Neutrophil (primary cell): ENCODE results near the gene CARMIL3.
"Not testable (repeated sequence)": the region's sequence is repeated elsewhere in the genome, so short reads cannot be mapped to it uniquely, and the experiment has no call there.

Source experiments
- H3K27ac ChIP-seq: fragments of 200-600 bp; sonication (generic); 2 replicates; pipeline ENCODE4 v1.5.1; 2016; ENCODE audit warnings: mild to moderate bottlenecking, moderate library complexity
- H3K27me3 ChIP-seq: fragments of 200-600 bp; sonication (generic); 2 replicates; pipeline ENCODE4 v1.6.0; 2016; ENCODE audit warnings: mild to moderate bottlenecking
- H3K36me3 ChIP-seq: fragments of 200-600 bp; sonication (generic); 2 replicates; pipeline ENCODE4 v1.5.1; 2017
- H3K4me1 ChIP-seq, 2 experiments: fragments of 200-600 bp in 1 of 2; sonication (generic) in 1 of 2; 1 replicate in 1 of 2; 2 replicates in 1 of 2; pipeline versions ENCODE4 v1.5.1 to v1.6.1; 2013 to 2016; ENCODE audit warnings: low read depth in 1 of 2, low read length in 1 of 2, mild to moderate bottlenecking in 1 of 2, moderate library complexity in 1 of 2; ENCODE audit not compliant: control insufficient read depth in 1 of 2, insufficient read depth in 1 of 2
- H3K4me3 ChIP-seq, 2 experiments: fragments of 200-600 bp in 1 of 2; sonication (generic) in 1 of 2; 1 replicate in 1 of 2; 2 replicates in 1 of 2; pipeline ENCODE4 v1.5.1; 2013 to 2016; ENCODE audit warnings: low read depth in 1 of 2, low read length in 1 of 2, mild to moderate bottlenecking in 1 of 2, moderate library complexity in 1 of 2
- H3K9me3 ChIP-seq: fragments of 200-600 bp; sonication (generic); 2 replicates; pipeline ENCODE4 v1.5.1; 2016
- TF ChIP-seq, protein P1 (sequence below): fragments of 200-600 bp; sonication (generic); IDR thresholded peaks from 2 replicates; pipeline ENCODE4 v1.5.1; 2016; ENCODE audit warnings: antibody characterized with exemption

CARMIL3 gene

DNA sequence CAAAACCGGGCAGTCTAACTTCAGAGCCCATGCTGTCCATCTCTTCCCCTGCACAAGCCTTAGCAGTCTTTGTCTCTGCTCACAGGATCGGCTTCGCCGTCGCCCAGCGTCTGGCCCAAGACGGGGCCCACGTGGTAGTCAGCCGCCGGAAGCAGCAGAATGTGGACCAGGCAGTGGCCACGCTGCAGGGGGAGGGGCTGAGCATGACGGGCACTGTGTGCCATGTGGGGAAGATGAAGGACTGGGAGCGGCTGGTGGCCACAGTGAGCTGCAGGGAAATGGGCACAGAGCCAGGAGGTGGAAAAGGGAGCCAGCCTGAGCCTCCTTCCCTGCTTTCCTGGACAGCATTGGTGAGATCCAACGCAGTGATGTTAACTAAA is 14.2 kb upstream of the CARMIL3 start:
- peaks cover 35 to 42% of the 10 kb centered on the region in 2 experiments for H3K4me1 ChIP-seq
- H3K27me3 ChIP-seq, result no peaks in the 10 kb centered on the region
- no peaks in the 10 kb centered on the region for H3K36me3 ChIP-seq
- H3K9me3 ChIP-seq, result no peaks in the 10 kb centered on the region
- no peak overlapping the region for H3K27ac ChIP-seq
- TF ChIP-seq, protein P1, sequence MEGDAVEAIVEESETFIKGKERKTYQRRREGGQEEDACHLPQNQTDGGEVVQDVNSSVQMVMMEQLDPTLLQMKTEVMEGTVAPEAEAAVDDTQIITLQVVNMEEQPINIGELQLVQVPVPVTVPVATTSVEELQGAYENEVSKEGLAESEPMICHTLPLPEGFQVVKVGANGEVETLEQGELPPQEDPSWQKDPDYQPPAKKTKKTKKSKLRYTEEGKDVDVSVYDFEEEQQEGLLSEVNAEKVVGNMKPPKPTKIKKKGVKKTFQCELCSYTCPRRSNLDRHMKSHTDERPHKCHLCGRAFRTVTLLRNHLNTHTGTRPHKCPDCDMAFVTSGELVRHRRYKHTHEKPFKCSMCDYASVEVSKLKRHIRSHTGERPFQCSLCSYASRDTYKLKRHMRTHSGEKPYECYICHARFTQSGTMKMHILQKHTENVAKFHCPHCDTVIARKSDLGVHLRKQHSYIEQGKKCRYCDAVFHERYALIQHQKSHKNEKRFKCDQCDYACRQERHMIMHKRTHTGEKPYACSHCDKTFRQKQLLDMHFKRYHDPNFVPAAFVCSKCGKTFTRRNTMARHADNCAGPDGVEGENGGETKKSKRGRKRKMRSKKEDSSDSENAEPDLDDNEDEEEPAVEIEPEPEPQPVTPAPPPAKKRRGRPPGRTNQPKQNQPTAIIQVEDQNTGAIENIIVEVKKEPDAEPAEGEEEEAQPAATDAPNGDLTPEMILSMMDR, result no peak
- no peak overlapping the region for H3K4me3 ChIP-seq

GRCh38 chr14:24038686-24039085 is 13.1 kb upstream of the CARMIL3 start:
- H3K27me3 ChIP-seq, result no peaks in the 10 kb centered on the region
- H3K36me3 ChIP-seq, result no peaks in the 10 kb centered on the region
- no peak overlapping the region for H3K27ac ChIP-seq
- TF ChIP-seq, protein P1, result no peak
- no peaks in the 10 kb centered on the region for H3K9me3 ChIP-seq
- H3K4me1 ChIP-seq, result peaks cover 24 to 32% of the 10 kb centered on the region in 2 experiments
- H3K4me3 ChIP-seq, result no peak overlapping the region

DNA sequence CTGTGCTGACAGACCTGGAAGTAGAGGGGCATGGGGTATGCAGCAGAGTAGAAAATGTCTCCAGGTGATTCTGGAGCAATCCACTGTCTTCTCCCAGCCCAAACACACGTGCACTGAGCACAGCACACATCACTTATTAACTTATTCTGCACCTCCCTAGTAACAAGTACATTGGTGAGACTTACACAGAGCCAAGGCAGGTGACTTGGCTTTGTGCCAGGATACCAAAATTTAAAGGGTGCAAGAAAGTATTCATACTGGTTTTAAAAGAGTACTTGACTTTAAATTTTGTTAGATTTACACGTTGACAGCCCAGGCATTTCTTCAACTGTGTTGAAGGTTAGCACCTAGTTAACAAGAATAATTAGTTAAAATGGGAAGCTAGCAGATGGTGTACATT is 11.1 kb upstream of the CARMIL3 start:
- H3K27me3 ChIP-seq, result no peaks in the 10 kb centered on the region
- TF ChIP-seq, protein P1, result no peak
- H3K4me3 ChIP-seq, result no peak overlapping the region
- H3K36me3 ChIP-seq, result no peaks in the 10 kb centered on the region
- no peaks in the 10 kb centered on the region for H3K9me3 ChIP-seq
- H3K4me1 ChIP-seq, result peaks cover 13 to 19% of the 10 kb centered on the region in 2 experiments
- H3K27ac ChIP-seq, result no peak overlapping the region

GRCh38 chr14:24042746-24043145 is 9.1 kb upstream of the CARMIL3 start:
- H3K27me3 ChIP-seq, result no peaks in the 10 kb centered on the region
- no peak overlapping the region for H3K27ac ChIP-seq
- H3K36me3 ChIP-seq, result no peaks in the 10 kb centered on the region
- no peak overlapping the region for H3K4me3 ChIP-seq
- H3K9me3 ChIP-seq, result no peaks in the 10 kb centered on the region
- TF ChIP-seq, protein P1, result no peak
- peaks cover 5 to 7% of the 10 kb centered on the region in 2 experiments for H3K4me1 ChIP-seq

GRCh38 chr14:24049002-24049401 is 2.8 kb upstream of the CARMIL3 start:
- not testable (repeated sequence) for H3K27ac ChIP-seq, H3K4me3 ChIP-seq, H3K36me3 ChIP-seq, H3K9me3 ChIP-seq
- Histone ChIP-seq H3K4me1 (peaks cover 13 to 25% of the 10 kb centered on the region in 2 experiments), H3K27me3 (peaks cover 46% of the 10 kb centered on the region)

DNA sequence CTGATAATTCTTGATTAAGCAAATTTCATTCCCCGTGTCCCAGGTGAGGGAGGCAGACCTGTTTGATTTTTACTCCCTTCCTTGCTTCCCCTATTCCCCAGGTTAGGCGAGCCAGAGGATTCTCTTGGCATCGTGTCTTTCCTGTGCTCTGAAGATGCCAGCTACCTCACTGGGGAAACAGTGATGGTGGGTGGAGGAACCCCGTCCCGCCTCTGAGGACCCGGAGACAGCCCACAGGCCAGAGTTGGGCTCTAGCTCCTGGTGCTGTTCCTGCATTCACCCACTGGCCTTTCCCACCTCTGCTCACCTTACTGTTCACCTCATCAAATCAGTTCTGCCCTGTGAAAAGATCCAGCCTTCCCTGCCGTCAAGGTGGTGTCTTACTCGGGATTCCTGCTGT is 1.1 kb upstream of the CARMIL3 start:
- not testable (repeated sequence) for H3K4me3 ChIP-seq, H3K9me3 ChIP-seq, H3K27ac ChIP-seq, H3K36me3 ChIP-seq
- Histone ChIP-seq H3K27me3 (peaks cover 62% of the 10 kb centered on the region), H3K4me1 (peaks cover 13 to 25% of the 10 kb centered on the region in 2 experiments)
